HepG2 (cell line): Measurements from ENCODE around the gene TBRG1. TPM values are rescaled to one million over a fixed set of nuclear protein-coding genes. Genes with fewer than 3 reads are reported as not detected.

Experiments used
- ATAC-seq: fragments of 200-7000 bp; cut with Tn5 transposase; 3 replicates; pipeline ENCODE4 v1.9.1; 2020; ENCODE audit warnings: mild to moderate bottlenecking, moderate library complexity
- BruUV-seq: library from RNA; stranded (reverse); fragments of 400-500 nt; replicated peaks from 2 replicates; lab custom pipeline; 2021; lab: Mats Ljungman, UMichigan
- CTCF ChIA-PET: fragments of 300-600 bp; formaldehyde crosslinking; extraction: SDS; loops from one replicate; lab custom pipeline; 2021; ENCODE audit warnings: low total read pairs, inconsistent platforms, low intra/inter-chr PET ratio; lab: Yijun Ruan, JAX
- POLR2A ChIA-PET: fragments of 350-600 bp; sonication (Branson Sonifier 250); formaldehyde crosslinking; loops from one replicate; lab custom pipeline; 2020; ENCODE audit warnings: antibody characterized with exemption, inconsistent platforms; lab: Yijun Ruan, JAX
- DNase-seq: peaks from one replicate; pipeline ENCODE4 v3.0.0-alpha.2; 2015; ENCODE audit warnings: low spot score
- FAIRE-seq: peaks from 3 replicates; lab custom pipeline; 2011; peaks lifted over from hg19 to GRCh38; lab: Jason Lieb, UNC
- H2AFZ ChIP-seq: one replicate; pipeline ENCODE4 v1.6.1; 2011; ENCODE audit warnings: low read length, inconsistent platforms
- H3K27ac ChIP-seq: fragments of 300-600 bp; 3 replicates; pipeline ENCODE4 v1.8.0; 2011; ENCODE audit warnings: mixed run types, mild to moderate bottlenecking, mixed read lengths, low read length, inconsistent platforms; ENCODE audit not compliant: insufficient read depth; ENCODE audit errors: extremely low read length
- H3K27me3 ChIP-seq, 2 experiments: fragments of 200-600 bp in 1 of 2; 2 replicates in 1 of 2; 3 replicates in 1 of 2; pipeline versions ENCODE4 v1.6.0 to v1.8.0; 2011; ENCODE audit warnings: low read length in 2 of 2, mild to moderate bottlenecking in 2 of 2, moderate library complexity in 2 of 2, inconsistent platforms in 1 of 2; ENCODE audit not compliant: insufficient read depth in 2 of 2, control insufficient read depth in 1 of 2
- H3K36me3 ChIP-seq, 2 experiments: fragments of 200-600 bp in 1 of 2; replicated peaks in 1 of 2; 2 replicates in 1 of 2; 3 replicates in 1 of 2; pipeline versions ENCODE4 v1.5.1 to v1.8.0; 2011; ENCODE audit warnings: low read length in 2 of 2, inconsistent platforms in 1 of 2; ENCODE audit not compliant: insufficient read depth in 2 of 2, control insufficient read depth in 1 of 2
- H3K4me1 ChIP-seq: 2 replicates; pipeline ENCODE4 v1.5.1; 2012; ENCODE audit warnings: low read length, inconsistent platforms; ENCODE audit not compliant: insufficient read depth
- H3K4me2 ChIP-seq: 2 replicates; pipeline ENCODE4 v1.6.0; 2011; ENCODE audit warnings: low read depth, low read length, inconsistent platforms
- H3K4me3 ChIP-seq, 3 experiments: fragments of 200-600 bp in 1 of 3; sonication (generic), shearing (Covaris generic) in 1 of 3; replicated peaks in 1 of 3; 2 replicates each; pipeline ENCODE4 v1.5.1; 2011 to 2016; ENCODE audit warnings: low read length in 3 of 3, inconsistent platforms in 2 of 3, low read depth in 2 of 3, mild to moderate bottlenecking in 2 of 3, control low read depth in 1 of 3, mixed read lengths in 1 of 3; ENCODE audit not compliant: insufficient read depth in 1 of 3
- H3K79me2 ChIP-seq: one replicate; pipeline ENCODE4 v1.6.1; 2011; ENCODE audit warnings: low read length, inconsistent platforms; ENCODE audit not compliant: insufficient read depth
- H3K9ac ChIP-seq: 2 replicates; pipeline ENCODE4 v1.6.0; 2011; ENCODE audit warnings: mild to moderate bottlenecking, low read depth, low read length, inconsistent platforms; ENCODE audit not compliant: insufficient read depth
- H3K9me3 ChIP-seq: 2 replicates; pipeline ENCODE4 v1.5.1; 2012; ENCODE audit warnings: mild to moderate bottlenecking, low read length
- H4K20me1 ChIP-seq: 2 replicates; pipeline ENCODE4 v1.6.0; 2011; ENCODE audit warnings: inconsistent platforms, mild to moderate bottlenecking, low read length, moderate library complexity; ENCODE audit not compliant: insufficient read depth
- AGO1 ChIP-seq: fragments of 200-400 bp; formaldehyde crosslinking; IDR thresholded peaks from 2 replicates; pipeline ENCODE4 v1.6.1; 2017; ENCODE audit warnings: mild to moderate bottlenecking, low read depth, low read length, moderate library complexity; ENCODE audit not compliant: poor library complexity, severe bottlenecking
- GABPB1 ChIP-seq: IDR thresholded peaks from 2 replicates; pipeline ENCODE4 v1.6.1; 2016; ENCODE audit warnings: mild to moderate bottlenecking, missing genetic modification reagents, moderate library complexity, missing compliant biosample characterization
- GMEB2 ChIP-seq: IDR thresholded peaks from 2 replicates; pipeline ENCODE4 v1.6.1; 2016; ENCODE audit warnings: missing biosample characterization, missing genetic modification reagents, low read depth
- HBP1 ChIP-seq: IDR thresholded peaks from 2 replicates; pipeline ENCODE4 v1.6.1; 2016; ENCODE audit warnings: low read depth, control low read depth
- HDAC2 ChIP-seq: sonication (generic); formaldehyde crosslinking; IDR thresholded peaks from 2 replicates; pipeline ENCODE4 v1.4.0; 2020; ENCODE audit warnings: missing genetic modification reagents
- HES4 ChIP-seq: sonication (generic); formaldehyde crosslinking; IDR thresholded peaks from 2 replicates; pipeline ENCODE4 v1.9.0; 2021; ENCODE audit warnings: mild to moderate bottlenecking, missing genetic modification reagents, borderline replicate concordance
- MAZ ChIP-seq, 2 experiments: sonication (generic) in 1 of 2; formaldehyde crosslinking in 1 of 2; IDR thresholded peaks; 2 replicates each; pipeline versions ENCODE4 v1.5.0 to v1.6.1; 2012 to 2020; ENCODE audit warnings: low read depth in 2 of 2, mild to moderate bottlenecking in 2 of 2, borderline replicate concordance in 1 of 2, improper control_type of control experiment in 1 of 2, low read length in 1 of 2, missing genetic modification reagents in 1 of 2, moderate library complexity in 1 of 2
- MNT ChIP-seq: fragments of 450-650 bp; IDR thresholded peaks from 2 replicates; pipeline ENCODE4 v1.6.1; 2016
- NCOR1 ChIP-seq: fragments of 200-600 bp; sonication (generic); IDR thresholded peaks from 2 replicates; pipeline ENCODE4 v1.7.0; 2017; ENCODE audit warnings: antibody characterized with exemption, low read length, borderline replicate concordance
- PCBP1 ChIP-seq: fragments of 200-400 bp; formaldehyde crosslinking; IDR thresholded peaks from 2 replicates; pipeline ENCODE4 v1.6.1; 2017; ENCODE audit warnings: mild to moderate bottlenecking, low read depth, low read length, borderline replicate concordance
- RAD21 ChIP-seq: fragments of 450-650 bp; formaldehyde crosslinking; IDR thresholded peaks from 2 replicates; pipeline ENCODE4 v1.5.0; 2020; ENCODE audit warnings: mild to moderate bottlenecking
- SMC3 ChIP-seq: IDR thresholded peaks from 2 replicates; pipeline ENCODE4 v1.6.1; 2011; ENCODE audit warnings: low read length, improper control_type of control experiment
- STAG1 ChIP-seq: sonication (generic); formaldehyde crosslinking; IDR thresholded peaks from 2 replicates; pipeline ENCODE4 v1.4.0; 2020; ENCODE audit warnings: missing genetic modification reagents
- ZNF101 ChIP-seq: sonication (generic); formaldehyde crosslinking; IDR thresholded peaks from 2 replicates; pipeline ENCODE4 v1.4.0; 2020; ENCODE audit warnings: mild to moderate bottlenecking, low read depth, missing genetic modification reagents, borderline replicate concordance
- ZNF18 ChIP-seq: sonication (generic); formaldehyde crosslinking; IDR thresholded peaks from 2 replicates; pipeline ENCODE4 v1.8.0; 2022; ENCODE audit warnings: mild to moderate bottlenecking, missing genetic modification reagents; ENCODE audit not compliant: insufficient replicate concordance
- WGBS: methylation state at CpG from one replicate; pipeline ENCODE4 v1.1.6; 2017; ENCODE audit warnings: low lambda C conversion rate; 5-methylcytosine and 5-hydroxymethylcytosine counted together
- in situ Hi-C: cut with HindIII; loops from 2 replicates; pipeline ENCODE4 v1.10.0; 2017; ENCODE audit warnings: low pct_unique_long_range_greater_than_20kb; ENCODE audit not compliant: extremely low pct_ligation_motif_present
- intact Hi-C: fragments of 100-400 bp; cut with micrococcal nuclease; formaldehyde crosslinking; loops from one replicate; pipeline ENCODE4 v1.10.0; 2022; ENCODE audit not compliant: unreplicated experiment
- polyA plus RNA-seq, 8 experiments: library from polyadenylated mRNA; depleted of rRNA in 3 of 8; stranded (reverse) in 7 of 8; unstranded in 1 of 8; fragments of >200 nt; fragmentation: Illumina TruSeq in 4 of 8; extraction: Trizol in 4 of 8; gene quantifications; 2 replicates each; pipeline versions ENCODE4 v1.2.1 to v1.2.3, GENCODE V29; 2011 to 2016; ENCODE audit warnings: low read depth in 4 of 8, missing spikeins in 1 of 8, mixed read lengths in 1 of 8; ENCODE audit not compliant: insufficient read depth in 1 of 8
- total RNA-seq, 5 experiments: library from RNA; depleted of rRNA; stranded (reverse); fragments of >200 nt; fragmentation: Illumina TruSeq; extraction: Trizol; gene quantifications; 2 replicates each; pipeline ENCODE4 v1.2.3, GENCODE V29; 2016; ENCODE audit warnings: low read depth in 1 of 5

TBRG1 gene
- total and polyA plus RNA-seq, 2 of the 13 experiments (the other 11 are each of a cell fraction or from before 2014, with no cell fraction given): 21.7 to 25.6 TPM

GRCh38 chr11:124644426-124645280 is 22.0 kb downstream of the TBRG1 start:
- WGBS: 34% methylated on average over 16 of the region's 16 CpGs
- no peaks in the 10 kb centered on the region for H4K20me1 ChIP-seq
- peak; percentile 95 for ATAC-seq
- in situ Hi-C loops (loop anchor here (5.0 to 10.0 kb wide), 2 partner anchors 193 to 220 kb away; partner anchors contain the start of gene ROBO3), intact Hi-C loops (loop anchor here (1.0 kb wide), 2 partner anchors 193 to 223 kb away; no protein-coding TSS in a partner anchor)
- FAIRE-seq: peak; percentile 86
- no peaks in the 10 kb centered on the region for H3K9me3 ChIP-seq
- BruUV-seq: no TSS peak
- ChIA-PET POLR2A (interaction anchor here (0.6 to 1.1 kb wide), 3 partner anchors 11 to 192 kb away, joined by 3 to 5 read pairs (median 5); no protein-coding TSS in a partner anchor), CTCF (interaction anchor here (1.6 to 2.2 kb wide), 2 partner anchors 192 to 222 kb away, joined by 17 to 18 read pairs; no protein-coding TSS in a partner anchor)
- peak overlapping the region; percentile 73 for H2AFZ ChIP-seq
- peak; percentile 64 for DNase-seq
- no peaks in the 10 kb centered on the region for H3K36me3 ChIP-seq
- H3K79me2 ChIP-seq: no peaks in the 10 kb centered on the region
- H3K4me2 ChIP-seq: peak overlapping the region; percentile 80
- H3K4me1 ChIP-seq: peaks cover 7% of the 10 kb centered on the region
- H3K4me3 ChIP-seq: peak overlapping the region in 2 of 3 experiments; percentile 46 to 52; a peak in 2 of 6 replicates
- H3K27me3 ChIP-seq: no peaks in the 10 kb centered on the region
- H3K27ac ChIP-seq: no peak overlapping the region
- no peak overlapping the region for H3K9ac ChIP-seq
- no peak for TF ChIP-seq HDAC2 (CRISPR knock-in tag)
- peak; percentile 82 for TF ChIP-seq STAG1
- 0 out of 2 replicates have a peak, but pooled peaks have one; percentile 26 for TF ChIP-seq MAZ (IDR thresholded peaks at IDR 0.05; ENCODE audit: borderline replicate concordance, low read depth, low read length)
- TF ChIP-seq MAZ (CRISPR knock-in tag; IDR thresholded peaks at IDR 0.05; ENCODE audit: low read depth): no peak
- TF ChIP-seq AGO1: no peak
- TF ChIP-seq HES4 (CRISPR knock-in tag): no peak
- TF ChIP-seq GMEB2 (CRISPR knock-in tag): no peak
- no peak for TF ChIP-seq ZNF101 (CRISPR knock-in tag)
- peak; percentile 48; the same call in 1 of the 2 replicates for TF ChIP-seq MNT
- peak; percentile 12; the same call in 1 of the 2 replicates for TF ChIP-seq GABPB1 (CRISPR knock-in tag)
- TF ChIP-seq SMC3: peak; percentile 71
- TF ChIP-seq NCOR1: no peak
- TF ChIP-seq PCBP1: no peak
- TF ChIP-seq HBP1: 0 out of 2 replicates have a peak, but pooled peaks have one; percentile 34
- no peak for TF ChIP-seq ZNF18 (CRISPR knock-in tag)
- peak; percentile 58; the same call in 1 of the 2 replicates for TF ChIP-seq RAD21
